ENCODE measurements around the gene SKAP2. TPM values are rescaled to one million over a fixed set of nuclear protein-coding genes. Genes with fewer than 3 reads are reported as not detected.

Gene SKAP2
- total RNA-seq, 2 donors from 2014 or later, result 7.8 to 11.2 TPM

DNA sequence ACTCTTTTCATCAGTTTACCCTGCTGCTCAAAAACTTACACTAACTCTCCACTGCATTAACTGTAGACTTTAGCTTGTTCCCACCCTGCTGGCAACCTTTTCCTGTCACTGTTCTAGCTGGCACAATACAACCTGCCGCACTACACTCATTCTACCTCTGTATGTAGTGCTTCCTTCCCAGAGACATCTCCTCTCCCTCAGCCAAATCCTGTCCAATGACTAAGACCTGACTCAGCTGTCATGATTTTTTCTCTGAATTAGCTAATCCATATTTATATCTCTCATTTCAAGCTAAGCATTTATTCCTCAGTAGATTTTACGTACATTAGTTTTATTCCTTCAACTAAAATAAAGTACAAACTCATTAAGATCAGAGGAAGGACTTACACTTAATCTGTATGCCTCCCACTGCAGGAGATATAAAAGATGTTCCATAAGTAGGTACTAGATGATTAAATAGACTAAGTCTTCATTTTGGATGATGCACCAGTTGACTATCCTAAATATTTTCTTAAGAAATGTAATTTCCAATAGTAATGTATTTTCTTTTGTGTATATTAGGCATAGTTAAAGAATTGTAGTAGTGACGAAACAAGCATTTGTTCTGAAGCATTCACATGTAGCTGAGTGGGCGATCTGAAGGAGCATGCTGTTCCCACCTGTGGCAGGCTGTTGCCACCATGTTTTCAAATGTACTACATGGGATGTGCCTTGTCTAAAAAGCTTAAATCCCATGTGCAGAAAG is 189.1 kb downstream of the SKAP2 start:
- Histone ChIP-seq H3K27ac (no peak overlapping the region), H3K36me3 (no peaks in the 10 kb centered on the region), H3K4me1 (no peaks in the 10 kb centered on the region), H3K4me3 (no peak overlapping the region), H3K27me3 (no peaks in the 10 kb centered on the region), H3K9me3 (no peaks in the 10 kb centered on the region)
- TF ChIP-seq CTCF (IDR thresholded peaks at IDR 0.05), result no peak
- DNase-seq (ENCODE audit: low spot score), result no peak

- H3K36me3 ChIP-seq, result no peaks in the 10 kb centered on the region
- H3K27me3 ChIP-seq, result no peaks in the 10 kb centered on the region
- H3K4me1 ChIP-seq, result no peaks in the 10 kb centered on the region
- DNase-seq (ENCODE audit: low spot score), result no peak
- H3K27ac ChIP-seq, result no peak overlapping the region
- H3K9me3 ChIP-seq, result no peaks in the 10 kb centered on the region
- H3K4me3 ChIP-seq, result no peak overlapping the region
- no peak for TF ChIP-seq CTCF (IDR thresholded peaks at IDR 0.05)
Observed at GRCh38 chr7:26673858-26674257, 190.5 kb downstream of the SKAP2 start.

DNA sequence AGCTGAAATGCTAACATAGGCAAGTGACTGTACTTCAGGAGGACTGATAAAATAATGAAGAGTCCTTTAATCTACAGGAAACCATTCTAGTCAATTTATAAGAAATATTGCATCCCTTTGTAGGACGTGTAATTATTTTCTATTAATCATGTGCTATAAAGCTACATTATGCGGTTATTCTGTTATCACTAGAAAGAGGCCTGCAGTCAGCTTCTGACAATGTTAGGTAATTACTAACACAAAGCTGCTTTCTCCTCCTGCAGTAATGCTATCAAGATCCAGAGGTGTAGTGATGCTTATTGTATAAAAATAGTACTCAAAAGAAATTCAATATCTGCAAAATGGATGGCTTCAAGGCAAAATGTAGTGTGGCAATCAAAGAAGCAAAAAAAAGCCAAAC is 191.1 kb downstream of the SKAP2 start:
- TF ChIP-seq CTCF (IDR thresholded peaks at IDR 0.05), result no peak
- DNase-seq (ENCODE audit: low spot score), result no peak

GRCh38 chr7:26670841-26671240 is 193.5 kb downstream of the SKAP2 start:
- H3K36me3 ChIP-seq, result no peaks in the 10 kb centered on the region
- H3K27ac ChIP-seq, result no peak overlapping the region
- H3K4me1 ChIP-seq, result no peaks in the 10 kb centered on the region
- no peaks in the 10 kb centered on the region for H3K9me3 ChIP-seq
- no peak overlapping the region for H3K4me3 ChIP-seq
- TF ChIP-seq CTCF (IDR thresholded peaks at IDR 0.05), result no peak
- no peaks in the 10 kb centered on the region for H3K27me3 ChIP-seq
- DNase-seq (ENCODE audit: low spot score), result no peak

More for the DNA sequence above, 191.1 kb downstream of the SKAP2 start:
- no peak overlapping the region for H3K27ac ChIP-seq
- H3K27me3 ChIP-seq, result no peaks in the 10 kb centered on the region
- no peaks in the 10 kb centered on the region for H3K36me3 ChIP-seq
- no peaks in the 10 kb centered on the region for H3K4me1 ChIP-seq
- no peaks in the 10 kb centered on the region for H3K9me3 ChIP-seq
- no peak overlapping the region for H3K4me3 ChIP-seq

DNA sequence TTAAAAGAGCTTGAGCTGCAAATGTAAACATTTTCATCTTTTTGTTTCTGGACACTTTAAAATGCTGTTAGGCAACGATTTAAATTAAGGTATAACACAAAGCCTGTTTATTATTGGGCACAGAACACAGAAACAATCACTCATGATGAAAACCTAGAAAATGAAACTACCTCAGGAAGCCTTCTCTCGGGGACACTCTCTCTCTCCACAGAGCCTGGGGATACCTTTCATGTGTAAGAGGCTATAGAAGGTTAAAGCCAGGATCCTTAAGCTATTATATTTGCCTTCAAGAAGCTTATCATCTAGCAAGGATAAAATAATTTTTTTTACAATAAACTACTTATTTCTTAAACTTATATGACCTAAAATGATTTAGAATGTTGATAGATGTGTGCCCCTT is 194.1 kb downstream of the SKAP2 start:
- no peak for DNase-seq (ENCODE audit: low spot score)
- Histone ChIP-seq H3K27ac (no peak overlapping the region), H3K4me1 (no peaks in the 10 kb centered on the region), H3K27me3 (no peaks in the 10 kb centered on the region), H3K9me3 (no peaks in the 10 kb centered on the region), H3K36me3 (no peaks in the 10 kb centered on the region), H3K4me3 (no peak overlapping the region)
- no peak for TF ChIP-seq CTCF (IDR thresholded peaks at IDR 0.05)

DNA sequence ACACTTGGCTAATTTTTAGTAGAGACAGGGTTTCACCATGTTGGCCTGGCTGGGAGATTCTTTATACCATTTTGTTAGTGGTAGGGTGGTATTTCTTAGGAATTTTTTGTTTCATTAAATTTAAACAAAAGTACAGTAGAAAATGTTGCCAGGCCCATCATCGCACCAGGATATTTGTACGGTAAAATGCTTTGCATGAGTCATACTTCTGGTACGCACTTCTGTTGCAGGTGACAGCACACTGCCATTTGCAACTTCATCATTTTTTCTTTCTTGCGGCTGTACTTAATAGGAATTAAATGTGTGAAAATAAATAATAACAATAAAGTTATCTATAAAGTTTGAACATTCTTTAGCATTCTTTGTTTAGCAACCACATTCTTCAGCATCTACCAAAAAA is 195.6 kb downstream of the SKAP2 start:
- no peaks in the 10 kb centered on the region for H3K36me3 ChIP-seq
- no peaks in the 10 kb centered on the region for H3K4me1 ChIP-seq
- H3K27ac ChIP-seq, result no peak overlapping the region
- H3K27me3 ChIP-seq, result no peaks in the 10 kb centered on the region
- no peak for TF ChIP-seq CTCF (IDR thresholded peaks at IDR 0.05)
- no peak overlapping the region for H3K4me3 ChIP-seq
- no peak for DNase-seq (ENCODE audit: low spot score)
- no peaks in the 10 kb centered on the region for H3K9me3 ChIP-seq

Measured in right atrium auricular region (tissue), 2 donors.